DMS79 treated with DMSO at 0.1 percent for 48 hours (cell line): ENCODE results near the gene POLA2.

Experiments
- DNase-seq: peaks from one replicate; lab custom pipeline; 2025; lab: John Stamatoyannopoulos, UW

POLA2 gene

DNA sequence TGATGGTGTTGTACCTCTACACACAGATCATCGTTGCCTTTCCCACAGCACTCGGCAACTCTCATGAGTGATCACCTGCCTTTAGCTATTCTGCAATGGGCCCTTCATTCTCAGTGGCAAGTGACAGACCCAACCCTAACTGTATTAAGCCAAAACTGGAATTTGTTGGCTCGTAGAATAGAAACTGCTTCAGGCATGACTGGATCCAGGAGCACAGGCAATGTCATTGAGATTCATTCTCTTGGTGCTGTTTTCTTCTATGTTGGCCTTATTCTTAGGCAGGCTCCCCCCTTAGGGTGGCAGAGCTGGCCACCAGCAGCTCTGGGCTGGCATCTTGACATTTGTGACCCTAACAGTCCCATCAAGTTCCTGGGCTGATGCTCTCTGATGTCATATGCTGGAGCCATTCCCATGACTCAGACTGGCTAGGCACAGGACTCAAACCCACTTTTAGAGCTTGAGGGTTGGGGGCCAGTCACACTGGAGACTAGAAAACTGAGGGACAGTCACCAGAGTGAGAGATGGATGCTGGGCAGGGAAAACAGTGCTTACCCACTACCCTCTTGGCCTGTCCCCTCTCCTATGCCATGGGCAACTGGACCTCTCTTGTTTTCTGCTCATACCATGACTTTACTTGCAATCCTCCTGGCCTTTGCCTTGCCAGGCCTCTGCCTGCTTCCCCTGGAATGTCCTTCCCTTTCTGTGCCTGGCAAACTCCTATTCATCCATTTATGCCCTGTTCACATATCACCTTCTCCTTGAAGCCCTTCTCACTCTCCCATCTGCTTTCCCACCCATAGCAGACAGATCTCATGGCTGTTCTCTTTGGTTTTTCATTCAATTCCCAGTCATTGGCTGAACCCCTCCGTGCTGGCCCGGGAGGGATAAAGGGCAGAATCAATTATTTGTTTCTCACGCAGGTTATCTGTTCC is 45.8 kb downstream of the POLA2 start:
- no peak for DNase-seq

DNA sequence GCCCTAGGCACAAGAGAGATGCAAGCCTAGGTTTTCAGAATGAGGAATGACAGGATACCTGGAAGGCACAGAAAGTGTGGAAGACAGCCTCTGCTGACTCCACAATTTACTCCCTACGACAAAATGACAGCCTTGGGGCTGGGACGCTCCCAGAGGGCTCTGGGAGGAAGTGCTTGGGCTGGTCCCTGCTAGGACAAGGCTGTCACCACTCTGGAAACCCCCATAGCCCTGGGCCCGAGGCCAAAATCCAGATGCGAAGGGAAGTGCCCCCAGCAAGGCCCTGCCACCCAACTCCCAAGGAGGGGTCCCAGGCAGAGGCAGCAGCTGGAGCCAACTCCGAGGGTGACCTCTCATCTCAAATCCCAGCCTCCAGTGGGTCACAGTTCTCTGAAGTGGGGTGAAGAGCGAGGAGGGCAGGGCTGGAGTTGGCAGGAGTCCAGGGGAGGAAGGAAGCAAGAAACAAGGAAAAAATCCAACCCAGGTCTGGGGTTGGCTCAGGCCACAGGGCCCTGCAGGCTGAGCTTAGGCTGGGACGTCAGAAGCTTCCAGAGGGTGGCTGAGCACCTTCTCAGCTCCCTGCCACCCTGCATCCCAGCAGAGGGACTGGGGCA is 46.6 kb downstream of the POLA2 start:
- peak; percentile 46 for DNase-seq

DNA sequence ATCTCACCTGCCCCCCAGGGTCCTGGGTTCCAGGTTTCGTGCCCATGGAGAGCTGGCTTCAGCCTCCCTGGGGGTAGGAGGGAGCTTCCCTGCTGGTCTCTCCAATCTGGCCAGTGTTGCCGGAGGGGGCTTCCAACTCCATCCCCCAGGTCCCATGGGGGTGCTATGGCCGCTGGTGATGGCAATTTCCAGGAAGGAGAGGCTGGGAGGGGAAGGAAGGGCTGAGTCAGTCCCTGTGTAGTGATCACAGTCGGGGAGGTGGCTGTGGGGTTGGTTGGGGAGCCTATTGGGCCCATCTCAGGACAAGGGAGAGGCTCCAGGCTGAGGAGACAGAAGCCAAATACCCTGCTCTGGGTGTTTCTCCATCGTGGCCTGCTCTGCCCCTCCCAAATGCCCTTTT is 47.2 kb downstream of the POLA2 start:
- no peak for DNase-seq

DNA sequence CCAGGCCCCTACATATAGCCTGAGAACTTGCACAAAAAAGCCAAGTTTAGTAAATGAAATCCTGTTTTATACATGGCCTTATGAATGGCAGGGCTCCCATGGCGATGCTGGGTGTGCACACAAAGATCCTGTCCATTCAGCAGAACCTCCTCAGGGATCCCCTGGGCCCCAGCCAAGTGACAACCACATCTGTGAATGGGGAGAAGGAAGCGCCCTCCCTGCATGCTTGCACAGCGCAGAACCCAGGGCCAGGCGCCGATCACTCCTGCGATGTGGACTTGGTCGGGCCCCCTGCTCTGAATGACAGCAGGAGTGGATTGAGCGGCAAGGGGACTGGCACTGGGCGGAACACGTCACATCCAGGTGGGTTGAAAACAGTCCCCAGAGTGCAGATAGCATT is 48.5 kb downstream of the POLA2 start:
- DNase-seq: peak; percentile 17

DNA sequence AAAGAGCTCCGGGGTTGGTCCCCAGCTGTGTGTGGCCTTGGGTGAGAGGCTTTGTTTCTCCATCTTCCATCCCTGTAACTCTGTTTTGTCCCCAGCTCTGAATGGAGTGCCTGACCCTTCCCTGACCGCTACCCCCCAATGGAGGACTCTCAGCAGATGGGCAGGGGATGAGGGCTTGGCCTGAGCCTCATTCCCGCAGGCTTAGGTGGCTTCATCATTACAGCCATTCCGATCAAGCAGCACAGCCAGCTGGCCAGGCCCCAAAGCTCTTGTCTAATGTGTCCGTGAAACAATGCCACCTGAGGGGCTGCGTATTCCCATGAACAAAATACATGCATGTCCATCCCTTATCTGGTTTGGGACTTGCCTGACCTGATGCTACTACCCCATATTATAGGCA is 49.0 kb downstream of the POLA2 start:
- DNase-seq: no peak

DNA sequence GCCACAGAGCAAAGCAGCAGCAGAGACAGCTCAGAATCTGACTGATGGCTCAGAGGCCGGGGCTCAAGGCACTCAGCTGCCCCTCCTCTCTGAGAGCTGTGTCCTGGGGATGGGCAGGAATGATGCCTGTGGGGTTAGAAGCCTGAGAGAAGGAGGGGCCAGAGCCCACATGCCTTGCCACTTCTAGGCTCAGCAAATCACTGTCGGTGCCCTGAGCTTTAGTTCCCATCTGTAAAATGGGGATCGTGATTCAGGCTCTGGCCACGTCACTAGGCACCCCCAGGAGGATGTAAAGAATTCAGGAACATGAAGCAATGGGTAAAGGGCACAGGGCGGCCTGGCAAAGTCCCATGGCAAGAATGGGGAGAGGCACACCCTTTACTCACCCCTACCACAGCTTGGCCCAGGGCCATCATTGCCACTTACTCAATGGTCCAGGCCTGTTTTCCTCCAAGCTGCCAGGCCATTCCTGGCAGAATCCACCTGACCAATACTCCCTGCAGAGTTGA is 49.5 kb downstream of the POLA2 start:
- DNase-seq: no peak

DNA sequence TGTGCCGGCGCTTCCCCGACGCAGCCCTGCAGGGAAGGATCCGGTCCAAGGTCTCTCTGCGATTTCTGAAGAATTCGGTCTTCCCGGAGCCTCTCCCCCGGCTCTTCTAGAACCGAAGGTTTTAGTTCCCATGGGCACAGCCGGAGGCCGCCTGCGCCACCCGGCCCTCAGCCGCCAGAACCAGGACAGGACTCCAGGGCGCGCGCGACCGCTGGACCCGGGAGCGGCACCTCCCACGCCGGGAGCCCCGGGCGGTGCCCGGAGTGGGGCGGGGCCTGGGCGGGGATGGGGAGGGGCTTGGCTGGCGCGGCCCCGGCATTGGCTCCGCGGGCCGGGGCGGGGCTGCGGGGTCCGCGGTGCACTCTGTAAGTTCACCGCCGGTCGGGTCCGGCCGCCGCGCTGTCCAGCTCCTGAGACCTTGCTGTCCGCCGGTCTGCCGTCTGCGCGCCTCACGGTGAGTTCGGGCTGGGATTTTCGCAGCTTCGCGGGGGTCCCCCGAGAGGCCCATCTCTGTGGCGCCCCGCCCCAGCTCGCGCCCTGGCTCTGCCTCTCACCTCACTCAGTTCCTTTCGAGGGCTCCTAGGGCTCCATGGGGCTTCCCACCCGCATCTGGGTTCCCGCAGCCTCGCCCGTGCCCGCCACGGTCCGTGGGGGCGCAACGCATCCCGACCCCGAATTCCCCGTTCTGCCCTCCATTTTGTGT is 52.9 kb downstream of the POLA2 start, which contains the start of gene CDC42EP2:
Gene CDC42EP2 (plus strand): TSS at position 366 of the 703 bp plus-strand sequence. CDS start 6,033 bp downstream, outside the sequence.
- DNase-seq: peak; percentile 60

DNA sequence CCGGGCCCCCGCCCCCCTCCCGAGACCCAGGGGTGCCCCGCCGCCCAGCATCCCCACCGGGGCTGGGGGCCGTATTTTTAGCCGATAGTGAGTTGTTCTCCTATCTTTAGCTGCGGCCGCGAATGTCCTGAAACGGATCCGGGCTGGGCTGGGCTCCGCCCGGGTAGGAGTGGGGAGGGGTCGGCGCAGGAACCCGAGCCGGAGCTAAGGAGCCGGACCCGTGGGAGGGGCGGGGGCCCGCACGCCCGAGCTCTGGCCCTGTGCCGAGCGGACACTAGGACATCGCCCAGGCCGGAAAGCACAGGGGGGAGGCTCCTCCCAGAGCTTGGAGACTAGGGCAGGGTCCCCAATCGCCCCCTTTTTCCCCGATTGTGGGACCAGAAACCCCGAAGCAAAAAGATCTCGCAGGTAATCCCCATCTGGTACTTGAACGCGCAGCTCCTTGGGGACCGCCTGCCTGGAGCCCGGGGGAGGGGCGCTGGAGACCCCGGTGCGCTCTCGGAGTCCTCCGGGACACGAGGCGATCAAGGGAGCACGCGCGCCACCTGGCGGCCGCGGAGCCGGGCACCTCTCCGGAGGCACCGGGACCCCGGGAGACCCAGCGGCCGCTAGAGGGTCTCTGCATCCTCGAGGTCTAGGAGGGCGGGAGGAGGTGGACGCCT is 53.6 kb downstream of the POLA2 start:
- DNase-seq: peak; percentile 76

DNA sequence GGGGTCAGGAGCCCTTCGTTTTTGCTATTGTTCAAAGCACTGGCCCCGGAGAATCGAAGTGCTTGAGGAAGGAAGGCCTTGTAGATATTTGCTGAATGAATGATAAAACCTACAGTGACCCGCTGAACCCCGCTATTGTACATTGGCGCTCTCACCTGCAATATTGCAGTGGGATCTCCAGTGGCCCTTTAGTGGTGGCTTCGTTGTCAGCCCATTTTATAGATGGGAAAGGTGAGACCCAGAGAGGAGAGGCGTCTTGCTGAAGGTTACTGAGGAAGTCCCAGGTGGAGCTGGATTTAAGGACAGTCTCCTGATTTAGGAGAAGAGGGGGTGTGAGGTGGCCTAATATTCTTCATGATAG is 54.1 kb downstream of the POLA2 start:
- DNase-seq: no peak

DNA sequence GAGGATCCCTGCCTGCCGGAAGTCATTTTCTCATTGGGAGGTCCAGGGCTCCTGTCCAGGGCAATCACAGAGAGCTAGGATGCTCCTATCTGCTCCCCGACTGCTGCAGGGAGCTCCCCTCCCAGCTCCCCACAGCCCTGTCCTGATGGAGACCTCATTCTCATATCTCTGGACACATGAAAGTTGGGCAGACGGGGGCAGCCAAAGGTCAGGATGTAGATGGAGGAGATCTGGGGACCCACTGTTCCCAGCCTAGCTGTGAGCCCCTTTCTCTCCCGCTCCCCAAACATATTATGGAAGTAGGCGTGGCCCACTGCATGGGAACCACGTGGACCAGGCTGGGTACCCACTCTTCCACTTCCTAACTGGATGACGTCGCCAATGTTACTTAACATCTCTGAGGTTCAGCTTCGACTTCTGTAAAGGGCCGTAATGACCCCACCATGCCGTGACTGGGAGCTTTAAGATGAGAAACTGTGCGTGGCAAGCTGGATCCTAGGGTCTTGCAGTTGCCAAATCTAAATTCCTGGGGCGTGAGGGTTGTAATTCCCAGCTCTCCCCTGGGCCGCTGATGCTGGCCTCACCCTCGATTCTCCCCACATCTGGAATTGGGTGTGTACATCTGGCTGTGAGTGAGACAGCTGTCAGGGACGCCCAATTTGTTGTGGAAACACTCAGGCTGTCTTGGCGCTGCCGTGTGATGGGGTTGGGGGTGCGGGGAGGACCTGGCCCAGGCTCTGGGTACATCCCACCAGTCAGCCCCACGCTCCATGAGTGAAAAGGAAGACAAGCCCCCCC is 54.7 kb downstream of the POLA2 start:
- DNase-seq: no peak

DNA sequence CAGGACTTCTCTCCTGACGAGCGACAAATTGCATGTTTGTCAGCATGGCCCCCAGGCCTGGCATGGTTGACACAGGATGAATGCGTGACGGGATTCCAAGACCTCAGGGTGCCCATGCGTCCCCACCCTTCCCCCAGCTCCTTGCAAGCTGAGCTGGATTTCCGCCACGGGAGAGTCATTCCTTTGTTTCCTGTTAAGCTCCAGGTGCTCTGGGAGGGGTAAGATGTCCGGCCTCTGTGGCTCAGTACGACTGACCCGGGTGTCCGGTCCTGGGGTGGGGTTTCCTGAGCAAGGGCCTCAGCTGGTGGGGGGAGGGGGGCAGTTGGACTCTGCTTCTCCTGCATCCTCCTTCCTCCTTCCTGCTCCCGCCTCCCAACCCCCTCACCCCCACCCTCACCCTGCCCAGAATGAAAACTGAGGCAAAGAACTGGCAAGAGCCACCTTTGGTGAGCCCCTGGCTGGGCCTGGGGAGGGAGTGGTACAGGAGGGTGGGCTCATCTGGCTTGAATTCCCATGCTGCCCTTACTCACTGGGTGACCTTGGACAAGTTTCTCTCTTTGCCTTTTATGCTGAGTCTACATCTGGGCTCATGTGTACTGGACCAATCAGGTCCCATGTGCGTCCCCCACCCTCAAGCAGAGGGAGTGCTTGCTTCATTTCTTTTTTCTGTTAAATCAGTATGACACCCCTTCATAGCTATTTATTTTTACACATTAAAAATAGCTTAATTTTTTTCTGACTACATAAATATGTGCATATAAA is 55.4 kb downstream of the POLA2 start:
- DNase-seq: peak; percentile 32

DNA sequence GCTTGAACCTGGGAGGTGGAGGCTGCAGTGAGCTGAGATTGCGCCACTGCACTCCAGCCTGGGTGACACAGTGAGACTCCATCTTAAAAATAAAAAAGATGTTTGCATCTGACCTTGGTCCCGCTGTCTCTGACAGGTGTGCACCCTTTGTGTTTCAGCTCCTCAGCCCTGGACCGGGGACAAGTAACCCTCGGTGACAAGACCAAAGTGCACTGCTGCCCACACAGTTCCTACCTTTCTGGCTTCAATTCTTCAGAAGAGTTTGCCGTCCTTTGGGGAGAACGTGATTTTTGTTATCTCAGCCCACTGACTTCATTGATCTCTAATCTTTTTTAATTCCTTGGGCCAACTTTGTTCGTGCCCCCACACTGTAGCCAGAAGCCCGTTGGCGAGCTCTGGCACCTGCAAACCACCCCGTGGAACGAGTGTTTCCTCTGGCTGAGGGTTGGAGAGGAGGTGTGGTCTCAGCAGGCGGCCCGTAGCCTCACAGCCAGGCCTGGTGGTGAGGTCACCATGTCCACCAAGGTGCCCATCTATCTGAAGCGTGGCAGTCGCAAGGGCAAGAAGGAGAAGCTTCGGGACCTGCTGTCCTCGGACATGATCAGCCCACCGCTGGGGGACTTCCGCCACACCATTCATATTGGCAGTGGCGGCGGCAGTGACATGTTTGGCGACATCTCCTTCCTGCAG is 58.8 kb downstream of the POLA2 start:
- DNase-seq: no peak

DNA sequence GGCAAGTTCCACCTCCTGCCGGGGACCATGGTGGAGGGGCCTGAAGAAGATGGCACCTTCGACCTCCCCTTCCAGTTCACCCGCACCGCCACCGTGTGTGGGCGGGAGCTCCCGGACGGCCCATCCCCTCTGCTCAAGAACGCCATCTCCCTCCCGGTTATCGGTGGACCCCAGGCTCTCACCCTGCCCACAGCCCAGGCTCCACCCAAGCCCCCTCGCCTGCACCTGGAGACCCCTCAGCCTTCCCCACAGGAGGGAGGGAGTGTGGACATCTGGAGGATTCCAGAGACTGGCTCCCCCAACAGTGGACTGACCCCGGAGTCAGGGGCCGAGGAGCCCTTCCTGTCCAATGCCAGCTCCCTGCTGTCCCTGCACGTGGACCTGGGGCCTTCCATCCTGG is 59.3 kb downstream of the POLA2 start:
- DNase-seq: no peak

DNA sequence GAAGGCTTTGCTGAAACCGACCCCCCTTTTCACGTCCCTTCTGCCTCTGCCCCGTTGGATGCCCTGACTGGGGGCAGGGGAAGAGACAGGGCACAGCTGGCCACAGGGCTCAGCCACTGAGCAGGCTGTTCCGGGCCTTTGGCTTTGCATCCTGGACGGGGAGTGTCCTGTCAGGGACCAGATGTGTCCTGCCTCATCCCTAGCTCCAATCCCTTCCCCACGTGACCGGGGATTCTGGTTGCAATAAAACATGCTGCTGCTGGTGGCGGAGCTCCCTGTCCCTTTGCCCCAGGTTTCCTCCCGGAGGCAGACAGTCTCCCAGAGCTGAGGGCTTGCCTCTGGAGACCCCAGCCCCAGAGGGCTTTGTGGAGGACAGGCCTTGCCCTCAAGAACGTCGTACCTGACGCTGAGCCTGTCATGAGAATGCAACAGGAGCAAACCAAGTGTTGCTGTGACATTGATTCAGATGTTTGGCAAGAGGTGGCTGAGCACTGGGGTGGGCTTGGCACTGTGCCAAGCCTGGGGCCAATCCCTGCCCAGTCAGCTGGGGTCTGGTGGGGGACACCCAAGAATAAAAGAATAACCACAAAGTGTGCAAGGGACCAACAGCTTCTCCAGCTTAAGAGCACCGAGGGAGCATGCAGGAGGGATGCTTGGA is 60.2 kb downstream of the POLA2 start:
- DNase-seq: no peak

DNA sequence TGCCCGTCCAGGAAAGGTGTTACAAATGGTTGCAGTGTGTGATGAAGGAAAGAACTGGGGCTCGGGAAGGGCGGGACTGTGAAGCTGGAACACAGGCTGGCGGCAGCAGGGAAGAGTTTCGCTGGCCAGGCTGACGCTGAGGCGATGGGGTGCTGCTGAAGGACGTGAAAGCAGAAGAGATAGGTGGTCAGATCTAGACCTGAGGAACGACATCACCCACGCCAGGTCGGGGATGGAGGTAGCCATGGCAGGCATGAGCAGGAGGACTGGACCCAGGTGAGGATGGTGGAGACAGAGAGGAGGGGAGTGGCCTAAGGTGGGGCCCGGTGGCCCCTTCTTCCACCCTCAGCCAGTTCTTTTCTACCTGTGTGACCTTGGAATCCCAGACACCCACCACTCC is 62.1 kb downstream of the POLA2 start:
- no peak for DNase-seq

DNA sequence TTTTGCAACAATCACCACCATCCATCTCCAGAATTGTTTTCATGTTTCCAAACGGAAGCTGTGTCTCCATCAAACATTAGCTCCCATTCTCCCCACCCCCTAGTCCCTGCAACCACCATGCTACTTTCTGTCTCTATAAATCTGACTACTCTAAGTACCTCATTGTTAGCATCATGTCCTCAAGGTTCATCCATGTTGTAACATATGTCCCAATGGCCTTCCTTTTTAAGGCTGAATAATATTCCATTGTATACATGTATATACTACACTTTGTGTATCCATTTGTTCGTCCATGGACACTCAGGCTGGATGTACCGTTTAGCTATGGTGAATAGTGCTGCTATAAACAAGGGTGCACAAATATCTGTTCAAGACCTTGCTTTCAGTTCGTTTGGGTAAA is 63.7 kb downstream of the POLA2 start:
- DNase-seq: no peak

DNA sequence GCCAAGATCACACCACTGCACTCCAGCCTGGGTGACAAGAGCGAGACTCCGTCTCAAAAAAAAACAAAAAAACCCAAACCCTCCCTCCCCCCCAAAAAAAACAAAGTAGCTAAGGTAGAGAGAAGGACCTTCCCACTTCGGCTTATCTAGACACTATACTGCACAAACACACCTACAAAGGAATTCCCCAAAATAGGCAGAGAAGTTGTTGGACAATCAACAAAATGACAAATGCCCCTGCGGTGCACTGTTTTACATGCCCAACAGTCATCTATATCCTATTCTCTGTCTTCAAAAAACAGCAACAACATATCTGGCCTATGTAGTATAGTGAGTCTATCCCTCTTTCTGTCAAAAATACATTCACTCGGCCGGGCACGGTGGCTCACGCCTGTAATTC is 65.3 kb downstream of the POLA2 start:
- no peak for DNase-seq

DNA sequence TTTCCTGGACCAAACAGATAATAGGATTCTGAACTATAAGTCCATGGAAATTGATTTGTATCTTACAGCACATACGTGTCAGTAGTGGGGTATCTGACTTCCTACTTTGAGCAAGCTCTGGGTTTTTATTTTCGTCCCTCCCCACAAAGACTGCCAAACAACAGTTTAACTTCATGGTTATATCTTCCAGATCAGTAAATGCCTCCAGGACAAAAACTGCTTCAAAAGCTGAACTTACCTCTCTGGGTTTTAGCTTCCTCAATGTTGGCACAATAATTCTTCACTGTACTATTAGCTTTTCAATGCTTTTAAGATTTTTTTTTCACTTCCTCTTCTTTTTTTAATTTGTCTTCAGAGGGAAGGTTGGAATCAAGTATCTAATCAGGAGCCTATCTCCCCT is 67.7 kb downstream of the POLA2 start:
- no peak for DNase-seq

DNA sequence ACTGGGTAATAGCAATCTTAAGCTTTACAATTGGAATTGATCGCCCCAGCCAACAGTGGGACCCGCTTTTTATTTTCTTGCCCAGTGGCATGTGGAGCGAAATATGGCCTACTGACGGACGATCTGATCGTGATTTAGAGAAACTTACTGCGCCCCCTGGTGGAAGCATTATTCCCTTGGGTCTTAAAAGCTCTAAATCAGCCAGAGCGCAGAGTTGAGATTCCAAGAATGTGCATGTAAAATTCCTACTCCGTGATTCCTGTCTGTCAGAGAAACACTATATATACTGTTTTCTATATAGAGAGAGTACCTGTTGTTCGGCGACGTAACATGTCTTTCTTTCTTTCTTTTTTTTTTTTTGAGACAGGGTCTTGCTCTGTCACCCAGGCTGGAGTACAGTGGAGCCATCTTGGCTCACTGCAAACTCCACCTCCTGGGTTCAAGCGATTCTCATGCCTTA is 68.2 kb downstream of the POLA2 start:
- peak; percentile 80 for DNase-seq
